KMS-11 (cell line): Measurements from ENCODE around the gene RIBC2.

ENCODE experiments used
- H2AFZ ChIP-seq: fragments of 200-600 bp; sonication (generic); 2 replicates; pipeline ENCODE4 v1.6.1; 2016; ENCODE audit warnings: antibody characterized with exemption, mixed run types, low read depth
- H3K27ac ChIP-seq: fragments of 200-600 bp; sonication (generic); 2 replicates; pipeline ENCODE4 v1.6.1; 2016; ENCODE audit warnings: mild to moderate bottlenecking, mixed run types
- H3K27me3 ChIP-seq: fragments of 200-600 bp; sonication (generic); 2 replicates; pipeline ENCODE4 v1.6.1; 2017; ENCODE audit warnings: mild to moderate bottlenecking, low read depth, mixed run types, moderate library complexity; ENCODE audit not compliant: insufficient read depth
- H3K36me3 ChIP-seq: fragments of 200-600 bp; sonication (generic); 2 replicates; pipeline ENCODE4 v1.6.1; 2017; ENCODE audit warnings: mild to moderate bottlenecking, mixed run types; ENCODE audit not compliant: insufficient read depth
- H3K4me1 ChIP-seq: fragments of 200-600 bp; sonication (generic); 2 replicates; pipeline ENCODE4 v1.6.1; 2016; ENCODE audit warnings: mild to moderate bottlenecking, low read depth, mixed run types; ENCODE audit not compliant: poor library complexity, severe bottlenecking
- H3K4me2 ChIP-seq: fragments of 200-600 bp; sonication (generic); 2 replicates; pipeline ENCODE4 v1.7.0; 2016; ENCODE audit warnings: mild to moderate bottlenecking, mixed run types
- H3K4me3 ChIP-seq: fragments of 200-600 bp; sonication (generic); IDR thresholded peaks from 2 replicates; pipeline ENCODE4 v1.6.1; 2017; ENCODE audit warnings: low read depth, low read length, mixed read lengths; ENCODE audit not compliant: insufficient read depth
- H3K79me2 ChIP-seq: fragments of 200-600 bp; sonication (generic); 2 replicates; pipeline ENCODE4 v1.6.1; 2016; ENCODE audit warnings: low read depth, mixed run types; ENCODE audit not compliant: insufficient read depth
- H3K9ac ChIP-seq: fragments of 200-600 bp; sonication (generic); 2 replicates; pipeline ENCODE4 v1.6.1; 2016; ENCODE audit warnings: mild to moderate bottlenecking, mixed run types
- H4K20me1 ChIP-seq: fragments of 200-600 bp; sonication (generic); 2 replicates; pipeline ENCODE4 v1.6.1; 2016; ENCODE audit warnings: mild to moderate bottlenecking, mixed run types; ENCODE audit not compliant: insufficient read depth
- TF ChIP-seq, protein P1 (sequence below): fragments of 200-600 bp; sonication (generic); conservative IDR thresholded peaks from 2 replicates; pipeline ENCODE4 v1.6.1; 2017; ENCODE audit warnings: low read depth, mild to moderate bottlenecking, antibody characterized with exemption, low read length, moderate library complexity, mixed read lengths

The RIBC2 gene

GRCh38 chr22:45418056-45418769 lies 4.7 kb downstream of the RIBC2 start:
- Histone ChIP-seq H4K20me1 (no peaks in the 10 kb centered on the region), H2AFZ (no peak overlapping the region), H3K9ac (no peak overlapping the region), H3K79me2 (no peaks in the 10 kb centered on the region), H3K4me2 (no peak overlapping the region), H3K4me3 (no peak overlapping the region), H3K36me3 (no peaks in the 10 kb centered on the region), H3K27me3 (peaks cover 6% of the 10 kb centered on the region; the same call in 1 of the 2 replicates), H3K27ac (no peak overlapping the region), H3K4me1 (no peaks in the 10 kb centered on the region)
- TF ChIP-seq, protein P1, sequence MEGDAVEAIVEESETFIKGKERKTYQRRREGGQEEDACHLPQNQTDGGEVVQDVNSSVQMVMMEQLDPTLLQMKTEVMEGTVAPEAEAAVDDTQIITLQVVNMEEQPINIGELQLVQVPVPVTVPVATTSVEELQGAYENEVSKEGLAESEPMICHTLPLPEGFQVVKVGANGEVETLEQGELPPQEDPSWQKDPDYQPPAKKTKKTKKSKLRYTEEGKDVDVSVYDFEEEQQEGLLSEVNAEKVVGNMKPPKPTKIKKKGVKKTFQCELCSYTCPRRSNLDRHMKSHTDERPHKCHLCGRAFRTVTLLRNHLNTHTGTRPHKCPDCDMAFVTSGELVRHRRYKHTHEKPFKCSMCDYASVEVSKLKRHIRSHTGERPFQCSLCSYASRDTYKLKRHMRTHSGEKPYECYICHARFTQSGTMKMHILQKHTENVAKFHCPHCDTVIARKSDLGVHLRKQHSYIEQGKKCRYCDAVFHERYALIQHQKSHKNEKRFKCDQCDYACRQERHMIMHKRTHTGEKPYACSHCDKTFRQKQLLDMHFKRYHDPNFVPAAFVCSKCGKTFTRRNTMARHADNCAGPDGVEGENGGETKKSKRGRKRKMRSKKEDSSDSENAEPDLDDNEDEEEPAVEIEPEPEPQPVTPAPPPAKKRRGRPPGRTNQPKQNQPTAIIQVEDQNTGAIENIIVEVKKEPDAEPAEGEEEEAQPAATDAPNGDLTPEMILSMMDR = no peak

DNA sequence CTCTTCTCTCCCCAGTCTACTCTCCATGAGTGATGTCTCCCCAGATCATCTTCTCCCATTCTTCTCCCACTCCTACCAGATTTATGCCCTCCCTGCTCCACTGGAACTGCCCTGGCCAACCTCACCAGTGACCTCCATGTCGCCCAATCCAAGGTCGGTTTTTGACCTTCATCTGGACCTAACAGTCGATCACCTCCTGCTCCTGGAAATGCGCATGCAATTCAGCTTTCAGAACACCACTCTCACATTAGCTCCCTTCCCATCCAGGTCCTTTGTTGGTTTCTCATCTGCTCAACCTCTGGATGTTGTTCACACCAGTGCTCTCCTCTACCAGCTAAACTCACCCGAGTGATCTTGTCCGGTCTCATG lies 5.3 kb downstream of the RIBC2 start:
- Histone ChIP-seq H3K27me3 (peaks cover 11% of the 10 kb centered on the region; the same call in 1 of the 2 replicates), H3K36me3 (no peaks in the 10 kb centered on the region)

DNA sequence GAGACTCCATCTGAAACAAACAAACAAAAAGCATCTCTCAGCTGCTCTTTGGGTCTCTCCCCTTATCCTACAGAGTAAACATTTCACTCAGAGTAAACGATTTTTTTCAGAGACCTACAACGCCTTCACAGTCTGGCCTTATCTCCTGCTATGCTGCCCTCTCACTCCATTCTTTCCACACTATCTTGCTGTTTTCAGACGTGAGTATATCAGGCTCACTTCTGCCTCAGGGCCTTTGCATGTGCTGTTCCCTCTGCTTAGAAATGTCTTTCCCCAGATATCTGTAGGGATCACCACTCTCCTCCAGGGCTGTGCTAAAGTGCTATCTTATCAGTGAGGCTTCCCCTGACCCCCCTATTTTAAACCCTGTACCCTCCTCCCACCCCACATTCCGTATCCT lies 6.5 kb downstream of the RIBC2 start:
- no peaks in the 10 kb centered on the region for H3K4me1 ChIP-seq
- no peaks in the 10 kb centered on the region for H3K79me2 ChIP-seq
- H4K20me1 ChIP-seq = no peaks in the 10 kb centered on the region
- H3K4me2 ChIP-seq = no peak overlapping the region
- H3K4me3 ChIP-seq = no peak overlapping the region
- TF ChIP-seq, protein P1 = no peak
- no peak overlapping the region for H3K27ac ChIP-seq
- H3K27me3 ChIP-seq = peaks cover 16% of the 10 kb centered on the region; the same call in 1 of the 2 replicates
- no peaks in the 10 kb centered on the region for H3K36me3 ChIP-seq
- no peak overlapping the region for H3K9ac ChIP-seq
- no peak overlapping the region for H2AFZ ChIP-seq

More for the DNA sequence above, 5.3 kb downstream of the RIBC2 start:
- no peaks in the 10 kb centered on the region for H3K4me1 ChIP-seq
- no peak overlapping the region for H3K4me3 ChIP-seq
- H3K27ac ChIP-seq = no peak overlapping the region
- no peak overlapping the region for H2AFZ ChIP-seq
- no peak overlapping the region for H3K9ac ChIP-seq
- H3K4me2 ChIP-seq = no peak overlapping the region
- TF ChIP-seq, protein P1 = no peak
- H4K20me1 ChIP-seq = no peaks in the 10 kb centered on the region
- no peaks in the 10 kb centered on the region for H3K79me2 ChIP-seq

DNA sequence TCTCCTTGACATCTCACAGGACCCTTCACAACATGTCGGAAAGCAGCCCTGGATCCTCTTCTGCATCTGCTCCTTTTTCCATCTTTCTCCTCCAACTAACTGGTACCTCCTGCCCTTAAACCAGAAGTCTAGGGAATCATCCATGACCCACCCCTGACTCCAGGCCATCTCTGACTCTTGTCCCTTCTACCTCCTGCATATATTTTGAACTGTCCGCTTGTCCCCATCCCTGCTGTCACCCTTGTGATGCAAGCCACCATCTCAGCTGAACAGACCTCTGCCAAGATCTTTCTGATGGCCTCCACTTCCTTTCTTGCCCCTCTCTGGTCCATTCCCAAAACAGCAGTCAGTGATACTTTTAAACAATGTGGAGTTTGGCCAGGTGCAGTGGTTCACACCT lies 7.0 kb downstream of the RIBC2 start:
- no peaks in the 10 kb centered on the region for H4K20me1 ChIP-seq
- H3K4me1 ChIP-seq = no peaks in the 10 kb centered on the region
- no peaks in the 10 kb centered on the region for H3K36me3 ChIP-seq
- peaks cover 16% of the 10 kb centered on the region; the same call in 1 of the 2 replicates for H3K27me3 ChIP-seq
- no peak overlapping the region for H3K4me3 ChIP-seq
- TF ChIP-seq, protein P1 = no peak
- H3K27ac ChIP-seq = no peak overlapping the region
- H3K79me2 ChIP-seq = no peaks in the 10 kb centered on the region
- no peak overlapping the region for H3K9ac ChIP-seq
- no peak overlapping the region for H3K4me2 ChIP-seq
- no peak overlapping the region for H2AFZ ChIP-seq
